ENCODE data around the gene PRKAA1.

PRKAA1 gene

DNA sequence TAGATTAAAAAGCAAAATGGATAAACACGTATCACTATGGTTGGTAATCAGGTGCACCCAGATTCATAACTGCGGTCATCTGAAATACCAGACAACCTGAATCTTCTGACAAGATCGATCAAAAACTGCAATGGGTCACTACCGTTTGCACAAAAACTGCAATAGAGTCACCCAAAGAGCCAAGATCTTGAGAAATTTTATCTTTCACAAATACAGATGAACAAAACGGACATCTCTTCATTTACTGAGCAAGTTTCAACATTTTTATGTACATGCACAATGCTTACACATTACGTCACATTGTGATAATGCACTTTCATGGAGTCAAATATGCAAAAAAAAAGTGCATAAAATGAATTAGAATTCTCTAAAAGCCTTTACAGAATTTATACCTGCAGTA is 18.6 kb downstream of the PRKAA1 start:
- no peak for DNase-seq (ENCODE audit: low read depth, low spot score)
- in situ Hi-C loops (cut with HindIII; ENCODE audit: low sequenced_read_pairs): no loop called here
- no peak overlapping the region for H3K4me3 ChIP-seq (ENCODE audit: low read depth, low read length)
- TF ChIP-seq, protein P1, sequence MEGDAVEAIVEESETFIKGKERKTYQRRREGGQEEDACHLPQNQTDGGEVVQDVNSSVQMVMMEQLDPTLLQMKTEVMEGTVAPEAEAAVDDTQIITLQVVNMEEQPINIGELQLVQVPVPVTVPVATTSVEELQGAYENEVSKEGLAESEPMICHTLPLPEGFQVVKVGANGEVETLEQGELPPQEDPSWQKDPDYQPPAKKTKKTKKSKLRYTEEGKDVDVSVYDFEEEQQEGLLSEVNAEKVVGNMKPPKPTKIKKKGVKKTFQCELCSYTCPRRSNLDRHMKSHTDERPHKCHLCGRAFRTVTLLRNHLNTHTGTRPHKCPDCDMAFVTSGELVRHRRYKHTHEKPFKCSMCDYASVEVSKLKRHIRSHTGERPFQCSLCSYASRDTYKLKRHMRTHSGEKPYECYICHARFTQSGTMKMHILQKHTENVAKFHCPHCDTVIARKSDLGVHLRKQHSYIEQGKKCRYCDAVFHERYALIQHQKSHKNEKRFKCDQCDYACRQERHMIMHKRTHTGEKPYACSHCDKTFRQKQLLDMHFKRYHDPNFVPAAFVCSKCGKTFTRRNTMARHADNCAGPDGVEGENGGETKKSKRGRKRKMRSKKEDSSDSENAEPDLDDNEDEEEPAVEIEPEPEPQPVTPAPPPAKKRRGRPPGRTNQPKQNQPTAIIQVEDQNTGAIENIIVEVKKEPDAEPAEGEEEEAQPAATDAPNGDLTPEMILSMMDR (IDR thresholded peaks at IDR 0.05; ENCODE audit: low read depth, low read length): no peak

DNA sequence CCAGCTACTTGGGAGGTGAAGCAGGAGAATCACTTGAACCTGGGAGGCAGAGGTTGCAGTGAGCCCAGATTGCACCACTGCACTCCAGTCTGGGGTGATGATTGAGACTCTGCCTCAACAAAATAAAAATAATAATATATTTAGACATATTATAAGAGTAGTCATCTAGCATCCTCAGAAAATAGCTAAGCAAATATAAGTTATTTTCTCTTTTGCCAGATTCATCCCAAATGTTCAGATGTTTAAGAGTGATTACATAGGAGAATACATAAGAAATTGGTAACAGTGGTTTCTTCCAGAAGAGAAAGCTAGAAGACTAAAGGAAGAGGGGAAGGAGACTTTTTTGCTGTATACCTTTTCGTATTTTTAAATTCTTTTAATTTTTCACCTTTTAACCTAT is 20.0 kb downstream of the PRKAA1 start:
- H3K4me3 ChIP-seq (ENCODE audit: low read depth, low read length): no peak overlapping the region
- in situ Hi-C loops (cut with HindIII; ENCODE audit: low sequenced_read_pairs): no loop called here
- TF ChIP-seq, protein P1 (IDR thresholded peaks at IDR 0.05; ENCODE audit: low read depth, low read length): no peak
- no peak for DNase-seq (ENCODE audit: low read depth, low spot score)

DNA sequence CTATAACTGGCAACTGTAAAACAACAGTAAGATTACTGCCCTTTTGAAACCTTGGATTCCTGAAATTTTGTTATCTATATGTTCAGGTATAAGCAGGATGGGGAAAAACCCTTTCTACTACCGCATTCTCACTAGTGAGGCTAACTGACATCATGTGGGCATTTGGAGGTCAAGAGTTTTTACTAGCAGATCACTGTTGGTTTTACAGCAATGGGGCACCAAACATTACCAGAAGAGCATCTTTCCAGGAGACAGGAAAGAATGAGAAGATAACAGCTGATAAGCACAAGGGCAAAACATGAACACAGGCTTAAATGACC is 21.6 kb downstream of the PRKAA1 start:
- TF ChIP-seq, protein P1 (IDR thresholded peaks at IDR 0.05; ENCODE audit: low read depth, low read length): no peak
- no peak for DNase-seq (ENCODE audit: low read depth, low spot score)
- no peak overlapping the region for H3K4me3 ChIP-seq (ENCODE audit: low read depth, low read length)
- in situ Hi-C loops (cut with HindIII; ENCODE audit: low sequenced_read_pairs): no loop called here

DNA sequence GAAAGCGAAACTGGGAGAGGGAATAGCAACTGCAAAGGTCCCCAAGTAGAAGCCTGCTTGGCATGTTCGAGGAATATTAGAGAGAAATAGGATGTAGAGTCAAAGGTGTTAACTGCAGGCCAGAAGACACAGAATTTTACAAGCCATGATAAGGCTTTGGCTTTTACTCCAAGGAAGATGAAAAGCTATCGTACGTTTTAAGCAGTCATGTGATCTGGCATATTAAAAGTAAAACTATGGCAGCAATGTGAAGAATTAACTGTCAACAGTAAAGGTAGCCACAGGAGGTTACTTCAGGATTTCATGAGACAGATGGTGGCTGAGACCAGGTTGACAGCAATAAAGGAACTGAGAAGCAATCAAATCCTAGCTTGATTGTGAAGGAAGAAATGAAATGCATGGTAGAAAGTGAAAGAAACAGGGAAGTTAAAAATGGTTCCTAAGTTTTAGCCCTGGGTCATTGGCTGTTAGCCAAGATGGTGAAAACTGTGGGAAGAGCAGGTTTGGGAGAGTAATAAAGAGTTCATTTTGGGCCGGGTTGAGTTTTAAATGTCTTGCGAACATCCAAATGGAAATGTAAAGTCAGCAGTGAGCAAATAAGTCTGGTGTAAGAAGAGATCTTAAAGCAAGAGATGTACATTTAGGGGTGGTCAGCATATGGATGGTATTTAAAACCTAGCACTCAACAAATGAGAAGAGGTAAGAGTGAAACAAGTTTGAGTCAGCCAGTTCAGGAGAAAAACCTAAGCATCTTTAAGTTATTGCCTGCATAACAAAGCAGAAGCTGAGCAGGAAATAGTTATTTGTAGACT is 22.1 kb downstream of the PRKAA1 start:
- no peak for DNase-seq (ENCODE audit: low read depth, low spot score)

DNA sequence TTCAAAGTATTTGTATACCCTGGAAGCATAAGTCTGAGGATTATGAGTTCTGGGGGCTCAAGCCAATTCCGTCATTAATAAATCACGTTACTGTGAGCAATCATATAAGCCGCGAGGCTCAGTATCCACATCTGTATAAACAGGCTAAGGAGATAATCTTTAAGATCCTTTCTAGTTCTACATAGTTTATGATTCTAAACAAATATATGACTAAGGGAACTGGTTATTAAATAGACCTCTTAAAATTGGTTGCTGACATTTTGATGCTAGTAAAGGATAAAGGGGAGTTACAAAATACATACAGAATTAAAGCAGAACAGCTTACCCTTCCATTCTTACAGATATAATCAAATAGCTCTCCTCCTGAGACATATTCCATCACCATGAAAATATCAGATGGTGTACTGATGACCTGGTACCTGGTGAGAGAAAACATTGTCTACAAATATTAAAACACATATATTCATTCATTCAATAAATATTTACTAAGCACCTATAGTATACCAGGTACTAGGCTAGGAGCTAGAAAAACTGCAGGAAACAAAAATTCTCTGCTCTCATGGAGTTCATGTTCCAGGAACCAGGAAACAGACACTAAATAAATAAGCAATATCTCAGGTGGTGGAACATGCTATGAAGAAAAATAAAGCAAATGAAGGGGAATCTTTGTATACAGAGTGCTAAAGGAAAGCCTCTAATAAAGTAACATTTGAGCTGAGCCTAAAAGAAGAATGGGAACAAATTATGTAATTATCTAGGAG is 22.9 kb downstream of the PRKAA1 start:
- no peak for DNase-seq (ENCODE audit: low read depth, low spot score)
- in situ Hi-C loops (cut with HindIII; ENCODE audit: low sequenced_read_pairs): no loop called here
- TF ChIP-seq, protein P1 (IDR thresholded peaks at IDR 0.05; ENCODE audit: low read depth, low read length): no peak
- no peak overlapping the region for H3K4me3 ChIP-seq (ENCODE audit: low read depth, low read length)

More for the DNA sequence above, 22.1 kb downstream of the PRKAA1 start:
- in situ Hi-C loops (cut with HindIII; ENCODE audit: low sequenced_read_pairs): no loop called here
- no peak overlapping the region for H3K4me3 ChIP-seq (ENCODE audit: low read depth, low read length)
- TF ChIP-seq, protein P1 (IDR thresholded peaks at IDR 0.05; ENCODE audit: low read depth, low read length): no peak

DNA sequence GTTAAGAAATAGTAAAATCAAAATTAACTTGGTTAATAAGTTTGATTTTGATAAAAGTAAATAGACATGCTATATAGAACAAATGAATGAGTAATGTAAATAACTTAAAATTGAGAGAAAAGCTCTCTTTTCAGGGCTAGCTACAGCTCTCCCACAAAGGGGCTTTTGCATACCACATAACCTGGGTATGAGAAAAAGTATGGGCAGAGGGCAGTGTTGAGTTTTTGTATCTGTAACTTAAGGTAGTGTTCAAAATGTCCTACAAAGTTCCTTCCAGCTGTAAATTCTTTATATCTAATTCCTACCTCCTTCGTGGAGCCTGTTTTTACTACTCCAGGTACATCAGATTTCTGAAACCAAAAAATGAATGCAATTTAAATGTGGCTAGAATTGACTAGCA is 23.6 kb downstream of the PRKAA1 start:
- in situ Hi-C loops (cut with HindIII; ENCODE audit: low sequenced_read_pairs): no loop called here
- TF ChIP-seq, protein P1 (IDR thresholded peaks at IDR 0.05; ENCODE audit: low read depth, low read length): no peak

More for the DNA sequence above, 23.6 kb downstream of the PRKAA1 start:
- DNase-seq (ENCODE audit: low read depth, low spot score): no peak
- H3K4me3 ChIP-seq (ENCODE audit: low read depth, low read length): no peak overlapping the region

All from astrocyte of the spinal cord (primary cell).